Activated CD8-positive, alpha-beta memory T cell treated with anti-CD3 and anti-CD28 coated beads, Interleukin-2, amount 50 U/mL, for 1 hour (primary cell): ENCODE data around the gene POLR3B.

Experiments
- DNase-seq: peaks from one replicate; pipeline ENCODE4 v3.0.0-alpha.2; 2020; ENCODE audit errors: extremely low read depth

The POLR3B gene

DNA sequence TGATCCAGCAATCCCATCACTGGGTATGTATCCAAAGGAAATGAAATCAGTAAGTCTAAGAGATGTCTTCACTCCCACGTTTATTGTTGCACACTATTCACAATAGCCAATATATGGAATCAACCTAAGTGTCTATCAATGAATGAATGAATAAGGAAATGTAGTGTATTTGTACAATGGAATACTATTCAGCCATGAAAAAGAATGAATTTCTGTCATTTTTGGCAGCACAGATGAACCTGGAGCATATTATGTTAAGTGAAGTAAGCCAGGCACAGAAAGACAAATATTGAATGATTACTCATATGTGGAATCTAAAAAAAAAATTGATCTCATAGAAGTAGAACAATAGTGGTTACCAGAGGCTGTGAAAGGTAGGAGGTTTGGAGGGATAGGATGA lies 194.7 kb downstream of the POLR3B start:
- no peak for DNase-seq
